ENCODE results near the gene LTBP3.

Gene LTBP3

GRCh38 chr11:65560555-65561418 lies 2.6 kb upstream of the LTBP3 start:
- DNase-seq (ENCODE audit: low spot score) = no peak
- no peak for TF ChIP-seq CTCF (IDR thresholded peaks at IDR 0.05; ENCODE audit: extremely low read depth, missing control alignments)

GRCh38 chr11:65559951-65560537 lies 1.9 kb upstream of the LTBP3 start:
- TF ChIP-seq CTCF (IDR thresholded peaks at IDR 0.05; ENCODE audit: extremely low read depth, missing control alignments) = no peak
- DNase-seq (ENCODE audit: low spot score) = no peak

- no peak for TF ChIP-seq CTCF (IDR thresholded peaks at IDR 0.05; ENCODE audit: extremely low read depth, missing control alignments)
- no peak for DNase-seq (ENCODE audit: low spot score)
Measured at GRCh38 chr11:65559535-65559934, 1.4 kb upstream of the LTBP3 start.

- TF ChIP-seq CTCF (IDR thresholded peaks at IDR 0.05; ENCODE audit: extremely low read depth, missing control alignments) = no peak
- DNase-seq (ENCODE audit: low spot score) = no peak
Measured at GRCh38 chr11:65558930-65559509, 861 bp upstream of the LTBP3 start.

- TF ChIP-seq CTCF (IDR thresholded peaks at IDR 0.05; ENCODE audit: extremely low read depth, missing control alignments) = no peak
- no peak for DNase-seq (ENCODE audit: low spot score)
Measured at GRCh38 chr11:65557280-65558001, 718 bp downstream of the LTBP3 start.

- no peak for DNase-seq (ENCODE audit: low spot score)
- no peak for TF ChIP-seq CTCF (IDR thresholded peaks at IDR 0.05; ENCODE audit: extremely low read depth, missing control alignments)
Measured at GRCh38 chr11:65556470-65557279, 1.5 kb downstream of the LTBP3 start.

Measured in GM20000 (cell line).